ENCODE results near the gene DPYSL4.
"Not testable (repeated sequence)": the region's sequence is repeated elsewhere in the genome, so short reads cannot be mapped to it uniquely, and the experiment has no call there.

The DPYSL4 gene

GRCh38 chr10:132160834-132161622 is 25.7 kb upstream of the DPYSL4 start:
- not testable (repeated sequence) for H3K4me1 ChIP-seq (ENCODE audit: control insufficient read depth in 1 of 2, insufficient read depth in 1 of 2, low read depth in 1 of 2, low read length in 1 of 2); H3K9me3 ChIP-seq; H3K36me3 ChIP-seq; H3K27ac ChIP-seq; H3K4me3 ChIP-seq (ENCODE audit: low read depth in 1 of 2, low read length in 1 of 2)
- H3K27me3 ChIP-seq = peaks cover 34% of the 10 kb centered on the region

GRCh38 chr10:132162021-132162531 is 24.7 kb upstream of the DPYSL4 start:
- H3K27me3 ChIP-seq = peaks cover 34% of the 10 kb centered on the region
- no peaks in the 10 kb centered on the region for H3K36me3 ChIP-seq
- no peak overlapping the region for H3K27ac ChIP-seq
- no peak overlapping the region for H3K4me3 ChIP-seq (ENCODE audit: low read depth in 1 of 2, low read length in 1 of 2)
- H3K9me3 ChIP-seq = no peaks in the 10 kb centered on the region
- no peaks in the 10 kb centered on the region for H3K4me1 ChIP-seq (ENCODE audit: control insufficient read depth in 1 of 2, insufficient read depth in 1 of 2, low read depth in 1 of 2, low read length in 1 of 2)
- no peak for TF ChIP-seq CTCF (IDR thresholded peaks at IDR 0.05)

GRCh38 chr10:132162590-132163277 is 24.0 kb upstream of the DPYSL4 start:
- Histone ChIP-seq H3K4me3 (ENCODE audit: low read depth in 1 of 2, low read length in 1 of 2) (no peak overlapping the region), H3K4me1 (ENCODE audit: control insufficient read depth in 1 of 2, insufficient read depth in 1 of 2, low read depth in 1 of 2, low read length in 1 of 2) (no peaks in the 10 kb centered on the region), H3K27me3 (peaks cover 34% of the 10 kb centered on the region), H3K9me3 (no peaks in the 10 kb centered on the region), H3K27ac (no peak overlapping the region), H3K36me3 (no peaks in the 10 kb centered on the region)
- TF ChIP-seq CTCF (IDR thresholded peaks at IDR 0.05) = no peak

- H3K4me3 ChIP-seq (ENCODE audit: low read depth in 1 of 2, low read length in 1 of 2) = no peak overlapping the region
- no peak for TF ChIP-seq CTCF (IDR thresholded peaks at IDR 0.05)
- H3K27me3 ChIP-seq = peaks cover 34% of the 10 kb centered on the region
- H3K4me1 ChIP-seq (ENCODE audit: control insufficient read depth in 1 of 2, insufficient read depth in 1 of 2, low read depth in 1 of 2, low read length in 1 of 2) = no peaks in the 10 kb centered on the region
- H3K36me3 ChIP-seq = no peaks in the 10 kb centered on the region
- H3K9me3 ChIP-seq = no peaks in the 10 kb centered on the region
- H3K27ac ChIP-seq = no peak overlapping the region
Measured at GRCh38 chr10:132163278-132163765, 23.4 kb upstream of the DPYSL4 start.

- Histone ChIP-seq H3K36me3 (no peaks in the 10 kb centered on the region), H3K9me3 (no peaks in the 10 kb centered on the region), H3K4me1 (ENCODE audit: control insufficient read depth in 1 of 2, insufficient read depth in 1 of 2, low read depth in 1 of 2, low read length in 1 of 2) (no peaks in the 10 kb centered on the region), H3K27me3 (peaks cover 34% of the 10 kb centered on the region), H3K27ac (no peak overlapping the region), H3K4me3 (ENCODE audit: low read depth in 1 of 2, low read length in 1 of 2) (no peak overlapping the region)
- TF ChIP-seq CTCF (IDR thresholded peaks at IDR 0.05) = no peak
Measured at GRCh38 chr10:132163826-132164515, 22.8 kb upstream of the DPYSL4 start.

Data from neutrophil (primary cell).